Breast epithelium (tissue), 4 donors: Measurements from ENCODE around the gene XRN1. TPM values are rescaled to one million over a fixed set of nuclear protein-coding genes. Genes with fewer than 3 reads are reported as not detected.
"Not testable (repeated sequence)": the region's sequence is repeated elsewhere in the genome, so short reads cannot be mapped to it uniquely, and the experiment has no call there.

Experiments
- DNase-seq, 2 donors: peaks; one replicate each; pipeline ENCODE4 v3.0.0-alpha.2; 2019; ENCODE audit warnings: low spot score in 2 of 2
- H3K27ac ChIP-seq, 2 donors: fragments of 200-600 bp; sonication (generic) in 1 of 2; one replicate each; pipeline ENCODE4 v1.5.1; 2016 to 2019; ENCODE audit warnings: mild to moderate bottlenecking in 1 of 2
- H3K27me3 ChIP-seq, 2 donors: fragments of 200-600 bp; sonication (generic) in 1 of 2; one replicate each; pipeline versions ENCODE4 v1.5.1 to v1.6.0; 2017 to 2019; ENCODE audit warnings: control low read depth in 1 of 2, mild to moderate bottlenecking in 1 of 2
- H3K36me3 ChIP-seq: fragments of 200-600 bp; one replicate; pipeline ENCODE4 v1.5.1; 2019
- H3K4me1 ChIP-seq, 2 donors: fragments of 200-600 bp; sonication (generic); one replicate each; pipeline ENCODE4 v1.5.1; 2016 to 2019; ENCODE audit warnings: control low read depth in 1 of 2
- H3K4me3 ChIP-seq, 3 donors: fragments of 200-600 bp; sonication (generic); 1 replicate in 2 of 3; 2 replicates in 1 of 3; pipeline ENCODE4 v1.5.1; 2016 to 2019; ENCODE audit warnings: mild to moderate bottlenecking in 3 of 3, moderate library complexity in 2 of 3
- H3K9me3 ChIP-seq, 2 donors: fragments of 200-600 bp; sonication (generic) in 1 of 2; one replicate each; pipeline ENCODE4 v1.5.1; 2016 to 2019; ENCODE audit warnings: control low read depth in 1 of 2
- CTCF ChIP-seq, 3 donors: fragments of 450-650 bp; IDR thresholded peaks; one replicate each; pipeline ENCODE4 v1.5.1; 2016 to 2017; ENCODE audit warnings: antibody characterized with exemption in 3 of 3, mild to moderate bottlenecking in 3 of 3, moderate library complexity in 3 of 3
- POLR2A ChIP-seq: fragments of 450-650 bp; IDR thresholded peaks from one replicate; pipeline ENCODE4 v1.6.1; 2016; ENCODE audit warnings: antibody characterized with exemption, mild to moderate bottlenecking, moderate library complexity
- POLR2AphosphoS5 ChIP-seq, 3 donors: sonication (generic); formaldehyde crosslinking; IDR thresholded peaks; one replicate each; pipeline ENCODE4 v1.6.1; 2017; ENCODE audit warnings: antibody characterized with exemption in 3 of 3
- intact Hi-C: fragments of 100-400 bp; cut with DNase I; formaldehyde crosslinking; loops from one replicate; pipeline ENCODE4 v1.15.1; 2023; ENCODE audit warnings: low total_unique reads
- total RNA-seq, 3 donors: library from RNA; depleted of rRNA; stranded (reverse); fragments of >200 nt; gene quantifications; one replicate each; pipeline ENCODE4 v1.1.0, GENCODE V29; 2016

XRN1 gene
- total RNA-seq, 3 donors from 2014 or later, result 44.5 to 81.1 (median 51.5) TPM

- H3K27ac ChIP-seq, result no peak overlapping the region
- no peaks in the 10 kb centered on the region for H3K9me3 ChIP-seq
- intact Hi-C loops, result no loop called here
- no peak for DNase-seq
- TF ChIP-seq POLR2AphosphoS5 (IDR thresholded peaks at IDR 0.05), result no peak
- TF ChIP-seq CTCF (IDR thresholded peaks at IDR 0.05), result no peak
- no peak for TF ChIP-seq POLR2A
- H3K4me1 ChIP-seq, result no peaks in the 10 kb centered on the region
- no peaks in the 10 kb centered on the region for H3K36me3 ChIP-seq
- no peak overlapping the region for H3K4me3 ChIP-seq
- no peaks in the 10 kb centered on the region for H3K27me3 ChIP-seq
These were observed 83.8 kb downstream of the XRN1 start for GRCh38 chr3:142363936-142364467.

GRCh38 chr3:142363433-142363832 is 84.4 kb downstream of the XRN1 start:
- H3K27me3 ChIP-seq, H3K4me1 ChIP-seq, H3K9me3 ChIP-seq, DNase-seq, H3K36me3 ChIP-seq, H3K27ac ChIP-seq, H3K4me3 ChIP-seq, intact Hi-C loops: not testable (repeated sequence)

GRCh38 chr3:142359367-142359766 is 88.5 kb downstream of the XRN1 start:
- TF ChIP-seq CTCF (IDR thresholded peaks at IDR 0.05) (no peak), POLR2AphosphoS5 (IDR thresholded peaks at IDR 0.05) (no peak), POLR2A (no peak)
- intact Hi-C loops, result loop anchor here (5.0 kb wide), 1 partner anchor 992 kb away; the partner anchor contains the start of gene ZBTB38
- Histone ChIP-seq H3K36me3 (no peaks in the 10 kb centered on the region), H3K27me3 (no peaks in the 10 kb centered on the region), H3K27ac (no peak overlapping the region), H3K4me1 (no peaks in the 10 kb centered on the region), H3K9me3 (no peaks in the 10 kb centered on the region), H3K4me3 (no peak overlapping the region)
- DNase-seq, result no peak

GRCh38 chr3:142356818-142357217 is 91.0 kb downstream of the XRN1 start:
- Histone ChIP-seq H3K9me3 (no peaks in the 10 kb centered on the region), H3K27me3 (no peaks in the 10 kb centered on the region), H3K27ac (no peak overlapping the region), H3K36me3 (no peaks in the 10 kb centered on the region), H3K4me3 (no peak overlapping the region), H3K4me1 (no peaks in the 10 kb centered on the region)
- DNase-seq, result no peak
- TF ChIP-seq CTCF (IDR thresholded peaks at IDR 0.05), result no peak
- no peak for TF ChIP-seq POLR2A
- no peak for TF ChIP-seq POLR2AphosphoS5 (IDR thresholded peaks at IDR 0.05)
- intact Hi-C loops, result loop anchor here (5.0 kb wide), 1 partner anchor 990 kb away; the partner anchor contains the start of gene ZBTB38

GRCh38 chr3:142355692-142356091 is 92.1 kb downstream of the XRN1 start:
- no peaks in the 10 kb centered on the region for H3K27me3 ChIP-seq
- H3K4me3 ChIP-seq, result no peak overlapping the region
- no peaks in the 10 kb centered on the region for H3K9me3 ChIP-seq
- H3K27ac ChIP-seq, result no peak overlapping the region
- no peaks in the 10 kb centered on the region for H3K4me1 ChIP-seq
- TF ChIP-seq POLR2AphosphoS5 (IDR thresholded peaks at IDR 0.05) (no peak), CTCF (IDR thresholded peaks at IDR 0.05) (no peak), POLR2A (no peak)
- intact Hi-C loops, result loop anchor here (5.0 kb wide), 1 partner anchor 988 kb away; the partner anchor contains the start of gene ZBTB38
- DNase-seq, result no peak
- H3K36me3 ChIP-seq, result peaks cover 4% of the 10 kb centered on the region

GRCh38 chr3:142354076-142354475 is 93.8 kb downstream of the XRN1 start:
- Histone ChIP-seq H3K27me3 (no peaks in the 10 kb centered on the region), H3K9me3 (no peaks in the 10 kb centered on the region), H3K4me1 (no peaks in the 10 kb centered on the region), H3K27ac (no peak overlapping the region), H3K36me3 (peaks cover 6% of the 10 kb centered on the region), H3K4me3 (no peak overlapping the region)
- DNase-seq, result no peak
- intact Hi-C loops, result no loop called here
- TF ChIP-seq CTCF (IDR thresholded peaks at IDR 0.05), result no peak
- no peak for TF ChIP-seq POLR2A
- no peak for TF ChIP-seq POLR2AphosphoS5 (IDR thresholded peaks at IDR 0.05)
